Activated CD8-positive, alpha-beta memory T cell treated with anti-CD3 and anti-CD28 coated beads, Interleukin-2, amount 50 U/mL, for 24 hours (primary cell): ENCODE measurements around the gene HARBI1.
"Not testable (repeated sequence)": the region's sequence is repeated elsewhere in the genome, so short reads cannot be mapped to it uniquely, and the experiment has no call there.

Experiments used
- DNase-seq: peaks from one replicate; pipeline ENCODE4 v3.0.0-alpha.2; 2020; ENCODE audit errors: extremely low read depth

HARBI1 gene

GRCh38 chr11:46597155-46597554 is 19.9 kb downstream of the HARBI1 start:
- DNase-seq = no peak

- DNase-seq = no peak
These were observed 22.2 kb downstream of the HARBI1 start for GRCh38 chr11:46594785-46595184.

- no peak for DNase-seq
These were observed 22.7 kb downstream of the HARBI1 start for GRCh38 chr11:46594374-46594700.

- DNase-seq = peak; percentile 61
These were observed 23.3 kb downstream of the HARBI1 start, which contains the start of gene AMBRA1 for GRCh38 chr11:46593550-46594373. Gene AMBRA1 (minus strand): TSS chr11:46594023. CDS start chr11:46548380, 45,643 bp downstream.

GRCh38 chr11:46590740-46591605 is 26.1 kb downstream of the HARBI1 start:
- DNase-seq = no peak

- no peak for DNase-seq
These were observed 28.1 kb downstream of the HARBI1 start for GRCh38 chr11:46588915-46589314.

GRCh38 chr11:46588131-46588530 is 28.9 kb downstream of the HARBI1 start:
- no peak for DNase-seq

GRCh38 chr11:46583513-46583912 is 33.5 kb downstream of the HARBI1 start:
- DNase-seq = not testable (repeated sequence)

GRCh38 chr11:46582588-46582987 is 34.4 kb downstream of the HARBI1 start:
- DNase-seq = no peak

- DNase-seq = no peak
These were observed 40.0 kb downstream of the HARBI1 start for GRCh38 chr11:46577058-46577457.

GRCh38 chr11:46574656-46575055 is 42.4 kb downstream of the HARBI1 start:
- no peak for DNase-seq

- no peak for DNase-seq
These were observed 46.1 kb downstream of the HARBI1 start for GRCh38 chr11:46570790-46571398.

GRCh38 chr11:46565232-46565840 is 51.7 kb downstream of the HARBI1 start:
- no peak for DNase-seq

GRCh38 chr11:46564459-46564858 is 52.6 kb downstream of the HARBI1 start:
- DNase-seq = no peak

GRCh38 chr11:46562527-46562926 is 54.5 kb downstream of the HARBI1 start:
- no peak for DNase-seq

- DNase-seq = peak; percentile 3
These were observed 56.6 kb downstream of the HARBI1 start for GRCh38 chr11:46560300-46560991.

- no peak for DNase-seq
These were observed 57.2 kb downstream of the HARBI1 start for GRCh38 chr11:46559815-46560214.

GRCh38 chr11:46557684-46558151 is 59.3 kb downstream of the HARBI1 start:
- DNase-seq = no peak

GRCh38 chr11:46555267-46556054 is 61.6 kb downstream of the HARBI1 start:
- DNase-seq = no peak
